H1 (cell line): ENCODE measurements around the gene RPAP3.

Experiments used
- FOSL1 ChIP-seq: IDR thresholded peaks from 2 replicates; pipeline ENCODE4 v1.6.1; 2011; ENCODE audit warnings: mild to moderate bottlenecking, low read depth, low read length, moderate library complexity; ENCODE audit not compliant: insufficient read depth
- POLR2A ChIP-seq, 2 experiments: IDR thresholded peaks; 1 replicate in 1 of 2; 2 replicates in 1 of 2; pipeline ENCODE4 v1.6.1; 2011; ENCODE audit warnings: low read depth in 2 of 2, low read length in 2 of 2, mild to moderate bottlenecking in 2 of 2; ENCODE audit errors: control extremely low read depth in 1 of 2
- RNF2 ChIP-seq: fragments of 200-900, 300-1000 bp; sonication (generic); IDR thresholded peaks from 2 replicates; pipeline ENCODE4 v1.7.1; 2016; ENCODE audit warnings: borderline replicate concordance, low read depth, mild to moderate bottlenecking, antibody characterized with exemption, low read length; ENCODE audit not compliant: poor library complexity, severe bottlenecking; ENCODE audit errors: missing control alignments
- TF ChIP-seq, protein P1 (sequence below): IDR thresholded peaks from 2 replicates; pipeline ENCODE4 v1.6.1; 2011; ENCODE audit warnings: low read depth, mild to moderate bottlenecking, low read length; ENCODE audit not compliant: insufficient read depth

DNA sequence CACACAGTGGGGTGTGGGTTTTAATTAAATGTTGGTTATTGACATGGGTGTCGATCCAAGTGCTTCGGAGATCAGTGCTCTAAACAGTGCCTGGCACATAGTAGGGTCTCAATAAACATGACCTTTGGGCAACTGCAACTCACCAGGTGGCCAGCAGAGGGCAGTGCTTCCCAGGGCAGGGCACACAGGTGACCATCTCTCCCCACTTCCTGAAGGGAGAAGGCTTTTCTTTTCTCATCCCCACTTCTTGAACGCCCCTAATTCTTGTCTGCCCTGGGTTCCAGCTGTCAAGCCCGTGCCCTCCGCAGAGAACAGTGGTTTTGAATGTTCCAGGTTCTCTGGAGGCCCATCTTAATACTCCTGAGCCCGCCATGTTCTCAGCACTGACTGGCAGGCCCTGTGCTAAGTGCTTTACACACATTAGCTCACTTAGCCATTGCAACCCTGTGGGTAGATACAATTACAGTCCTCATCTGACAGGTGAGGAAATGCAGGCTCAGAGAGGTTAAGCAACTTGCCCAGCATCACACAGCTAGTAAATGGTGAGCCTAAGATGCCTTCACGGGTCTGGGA, 36.5 kb upstream of the RPAP3 start:
- TF ChIP-seq RNF2 (no peak), FOSL1 (no peak), POLR2A (IDR thresholded peaks at IDR 0.05; ENCODE audit: control extremely low read depth in 1 of 2, low read depth in 2 of 2, low read length in 2 of 2) (no peak)
- TF ChIP-seq, protein P1, sequence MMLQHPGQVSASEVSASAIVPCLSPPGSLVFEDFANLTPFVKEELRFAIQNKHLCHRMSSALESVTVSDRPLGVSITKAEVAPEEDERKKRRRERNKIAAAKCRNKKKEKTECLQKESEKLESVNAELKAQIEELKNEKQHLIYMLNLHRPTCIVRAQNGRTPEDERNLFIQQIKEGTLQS: no peak
